ENCODE data around the gene L1CAM. TPM values are rescaled to one million over a fixed set of nuclear protein-coding genes. Genes with fewer than 3 reads are reported as not detected.

The L1CAM gene
- total RNA-seq, 4 donors from 2014 or later: 5.2 to 7.1 (median 6.1) TPM

DNA sequence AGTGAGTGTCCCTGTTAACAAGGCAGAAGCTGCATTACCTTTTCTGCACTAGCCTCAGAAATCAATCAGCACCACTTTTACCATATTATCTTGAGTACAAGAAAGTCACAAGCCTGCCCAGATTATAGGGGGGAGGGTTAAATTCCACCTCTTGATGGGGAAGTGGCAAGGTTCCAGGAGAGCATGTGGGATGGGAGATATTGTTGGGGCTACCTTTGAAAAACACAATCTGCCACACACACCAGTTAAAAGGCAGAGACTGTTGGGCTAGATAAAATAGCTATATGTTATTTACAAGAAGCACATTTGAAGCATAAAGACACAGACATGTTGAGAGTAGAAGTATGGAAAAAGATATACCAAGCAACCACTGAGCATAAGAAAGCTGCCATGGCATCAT is 11.9 kb upstream of the L1CAM start:
- H3K4me1 ChIP-seq: peaks cover 0 to 7% (median 3%) of the 10 kb centered on the region in 4 donors
- DNase-seq: no peak
- no peaks in the 10 kb centered on the region for H3K36me3 ChIP-seq
- H3K27me3 ChIP-seq: no peaks in the 10 kb centered on the region
- H3K27ac ChIP-seq: no peak overlapping the region
- in situ Hi-C loops (cut with MboI; ENCODE audit: low pct_ligation_motif_present in 1 of 4, low pct_unique_long_range_greater_than_20kb in 1 of 4, low sequenced_read_pairs in 3 of 4): no loop called here
- intact Hi-C loops (cut with DNase I; ENCODE audit: low total_unique reads): loop anchor here (5.0 kb wide), 1 partner anchor 1021 kb away; no protein-coding TSS in a partner anchor
- H3K9me3 ChIP-seq: no peaks in the 10 kb centered on the region
- no peak for TF ChIP-seq POLR2A (IDR thresholded peaks at IDR 0.05)
- TF ChIP-seq, protein P1, sequence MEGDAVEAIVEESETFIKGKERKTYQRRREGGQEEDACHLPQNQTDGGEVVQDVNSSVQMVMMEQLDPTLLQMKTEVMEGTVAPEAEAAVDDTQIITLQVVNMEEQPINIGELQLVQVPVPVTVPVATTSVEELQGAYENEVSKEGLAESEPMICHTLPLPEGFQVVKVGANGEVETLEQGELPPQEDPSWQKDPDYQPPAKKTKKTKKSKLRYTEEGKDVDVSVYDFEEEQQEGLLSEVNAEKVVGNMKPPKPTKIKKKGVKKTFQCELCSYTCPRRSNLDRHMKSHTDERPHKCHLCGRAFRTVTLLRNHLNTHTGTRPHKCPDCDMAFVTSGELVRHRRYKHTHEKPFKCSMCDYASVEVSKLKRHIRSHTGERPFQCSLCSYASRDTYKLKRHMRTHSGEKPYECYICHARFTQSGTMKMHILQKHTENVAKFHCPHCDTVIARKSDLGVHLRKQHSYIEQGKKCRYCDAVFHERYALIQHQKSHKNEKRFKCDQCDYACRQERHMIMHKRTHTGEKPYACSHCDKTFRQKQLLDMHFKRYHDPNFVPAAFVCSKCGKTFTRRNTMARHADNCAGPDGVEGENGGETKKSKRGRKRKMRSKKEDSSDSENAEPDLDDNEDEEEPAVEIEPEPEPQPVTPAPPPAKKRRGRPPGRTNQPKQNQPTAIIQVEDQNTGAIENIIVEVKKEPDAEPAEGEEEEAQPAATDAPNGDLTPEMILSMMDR (IDR thresholded peaks at IDR 0.05): no peak
- TF ChIP-seq EP300 (IDR thresholded peaks at IDR 0.05; ENCODE audit: low read depth): no peak
- TF ChIP-seq POLR2AphosphoS5 (IDR thresholded peaks at IDR 0.05): no peak
- no peak overlapping the region for H3K4me3 ChIP-seq

DNA sequence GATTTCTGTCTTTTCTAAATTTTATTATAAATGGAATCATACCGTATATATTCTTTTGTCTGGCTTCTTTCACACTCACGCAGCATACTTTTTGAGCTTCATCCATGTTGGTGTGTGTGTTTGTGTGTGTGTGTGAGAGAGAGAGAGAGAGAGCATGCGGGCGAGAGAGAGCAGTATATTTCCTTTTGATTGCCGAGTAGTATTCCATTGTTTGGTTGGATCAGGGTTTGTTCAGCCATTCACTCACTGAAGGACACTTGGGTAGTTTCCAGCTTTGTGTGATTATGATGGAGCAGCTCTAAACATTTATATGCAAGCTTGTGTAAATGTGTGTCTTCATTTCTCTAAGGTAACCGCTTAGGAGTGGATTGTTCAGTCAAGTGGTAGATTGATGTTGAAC is 3.1 kb upstream of the L1CAM start:
- no peak for DNase-seq
- WGBS, 2 donors (ENCODE audit: low coverage in 1 of 2): 86% methylated on average over 6 of the region's 6 CpGs; no CpG with 5 or more reads in 1 of the 2 donors

GRCh38 chrX:153888344-153888743 is 2.4 kb upstream of the L1CAM start:
- in situ Hi-C loops (cut with MboI; ENCODE audit: low pct_ligation_motif_present in 1 of 4, low pct_unique_long_range_greater_than_20kb in 1 of 4, low sequenced_read_pairs in 3 of 4): no loop called here

More for the DNA sequence above, 3.1 kb upstream of the L1CAM start:
- H3K4me1 ChIP-seq: peaks cover 0 to 6% (median 3%) of the 10 kb centered on the region in 4 donors
- H3K36me3 ChIP-seq: no peaks in the 10 kb centered on the region
- H3K27ac ChIP-seq: no peak overlapping the region
- in situ Hi-C loops (cut with MboI; ENCODE audit: low pct_ligation_motif_present in 1 of 4, low pct_unique_long_range_greater_than_20kb in 1 of 4, low sequenced_read_pairs in 3 of 4) (no loop called here), intact Hi-C loops (cut with DNase I; ENCODE audit: low total_unique reads) (no loop called here)
- TF ChIP-seq POLR2AphosphoS5 (IDR thresholded peaks at IDR 0.05) (no peak), POLR2A (IDR thresholded peaks at IDR 0.05) (no peak), EP300 (IDR thresholded peaks at IDR 0.05; ENCODE audit: low read depth) (no peak)
- TF ChIP-seq, protein P1 (IDR thresholded peaks at IDR 0.05): no peak
- H3K4me3 ChIP-seq: no peak overlapping the region
- peaks cover 28% of the 10 kb centered on the region for H3K27me3 ChIP-seq
- no peaks in the 10 kb centered on the region for H3K9me3 ChIP-seq

GRCh38 chrX:153887385-153887784 is 1.4 kb upstream of the L1CAM start:
- DNase-seq: no peak
- Histone ChIP-seq H3K4me1 (peaks cover 0 to 6% (median 3%) of the 10 kb centered on the region in 4 donors), H3K36me3 (no peaks in the 10 kb centered on the region), H3K9me3 (no peaks in the 10 kb centered on the region), H3K27me3 (peaks cover 46% of the 10 kb centered on the region), H3K4me3 (no peak overlapping the region), H3K27ac (no peak overlapping the region)
- intact Hi-C loops (cut with DNase I; ENCODE audit: low total_unique reads): no loop called here
- in situ Hi-C loops (cut with MboI; ENCODE audit: low pct_ligation_motif_present in 1 of 4, low pct_unique_long_range_greater_than_20kb in 1 of 4, low sequenced_read_pairs in 3 of 4): no loop called here
- 68% methylated on average over 8 of the region's 8 CpGs; no CpG with 5 or more reads in 1 of the 2 donors for WGBS, 2 donors (ENCODE audit: low coverage in 1 of 2)
- TF ChIP-seq EP300 (IDR thresholded peaks at IDR 0.05; ENCODE audit: low read depth) (no peak), POLR2AphosphoS5 (IDR thresholded peaks at IDR 0.05) (no peak), POLR2A (IDR thresholded peaks at IDR 0.05) (no peak)
- TF ChIP-seq, protein P1 (IDR thresholded peaks at IDR 0.05): no peak

More at GRCh38 chrX:153888344-153888743, 2.4 kb upstream of the L1CAM start:
- Histone ChIP-seq H3K27ac (no peak overlapping the region), H3K4me1 (peaks cover 0 to 6% (median 3%) of the 10 kb centered on the region in 4 donors), H3K27me3 (peaks cover 36% of the 10 kb centered on the region), H3K4me3 (no peak overlapping the region), H3K36me3 (no peaks in the 10 kb centered on the region), H3K9me3 (no peaks in the 10 kb centered on the region)
- no peak for DNase-seq
- intact Hi-C loops (cut with DNase I; ENCODE audit: low total_unique reads): no loop called here
- TF ChIP-seq POLR2A (IDR thresholded peaks at IDR 0.05) (no peak), POLR2AphosphoS5 (IDR thresholded peaks at IDR 0.05) (no peak), EP300 (IDR thresholded peaks at IDR 0.05; ENCODE audit: low read depth) (no peak)
- TF ChIP-seq, protein P1 (IDR thresholded peaks at IDR 0.05): no peak
- WGBS, 2 donors (ENCODE audit: low coverage in 1 of 2): 57% methylated on average over 6 of the region's 6 CpGs; no CpG with 5 or more reads in 1 of the 2 donors
